H54 (cell line): ENCODE results near the gene ING1.

Experiments
- DNase-seq: peaks from one replicate; pipeline ENCODE4 v3.0.0; 2011; ENCODE audit warnings: low spot score, mixed read lengths; ENCODE audit not compliant: insufficient read length
- FAIRE-seq: peaks from 3 replicates; lab custom pipeline; 2011; peaks lifted over from hg19 to GRCh38; lab: Jason Lieb, UNC
- POLR2A ChIP-seq: IDR thresholded peaks from 2 replicates; pipeline ENCODE4 v1.6.1; 2011; ENCODE audit warnings: low read depth, mild to moderate bottlenecking, low read length

ING1 gene

GRCh38 chr13:110766671-110767430 lies 53.4 kb downstream of the ING1 start:
- no peak for TF ChIP-seq POLR2A
- no peak for FAIRE-seq
- no peak for DNase-seq

- no peak for DNase-seq
- TF ChIP-seq POLR2A, result no peak
- FAIRE-seq, result no peak
These were observed 54.0 kb downstream of the ING1 start for GRCh38 chr13:110767476-110767875.

GRCh38 chr13:110769097-110769496 lies 55.6 kb downstream of the ING1 start:
- no peak for TF ChIP-seq POLR2A
- DNase-seq, result no peak
- no peak for FAIRE-seq

GRCh38 chr13:110770678-110771077 lies 57.2 kb downstream of the ING1 start:
- TF ChIP-seq POLR2A, result no peak
- FAIRE-seq (peak; percentile 11), DNase-seq (no peak)

GRCh38 chr13:110771194-110771593 lies 57.7 kb downstream of the ING1 start:
- FAIRE-seq, result no peak
- DNase-seq, result no peak
- TF ChIP-seq POLR2A, result no peak

GRCh38 chr13:110772091-110772984 lies 58.8 kb downstream of the ING1 start:
- FAIRE-seq, result no peak
- no peak for TF ChIP-seq POLR2A
- no peak for DNase-seq
